ENCODE measurements around the gene STKLD1.

STKLD1 gene

GRCh38 chr9:133366435-133366834 lies 9.7 kb upstream of the STKLD1 start:
- TF ChIP-seq CTCF (conservative IDR thresholded peaks at IDR 0.05; ENCODE audit: low read length), result no peak
- H3K4me3 ChIP-seq (ENCODE audit: low read length), result no peak overlapping the region
- no peak for DNase-seq (ENCODE audit: low read depth)

GRCh38 chr9:133367221-133367620 lies 8.9 kb upstream of the STKLD1 start:
- no peak for TF ChIP-seq CTCF (conservative IDR thresholded peaks at IDR 0.05; ENCODE audit: low read length)
- H3K4me3 ChIP-seq (ENCODE audit: low read length), result no peak overlapping the region
- DNase-seq (ENCODE audit: low read depth), result no peak

DNA sequence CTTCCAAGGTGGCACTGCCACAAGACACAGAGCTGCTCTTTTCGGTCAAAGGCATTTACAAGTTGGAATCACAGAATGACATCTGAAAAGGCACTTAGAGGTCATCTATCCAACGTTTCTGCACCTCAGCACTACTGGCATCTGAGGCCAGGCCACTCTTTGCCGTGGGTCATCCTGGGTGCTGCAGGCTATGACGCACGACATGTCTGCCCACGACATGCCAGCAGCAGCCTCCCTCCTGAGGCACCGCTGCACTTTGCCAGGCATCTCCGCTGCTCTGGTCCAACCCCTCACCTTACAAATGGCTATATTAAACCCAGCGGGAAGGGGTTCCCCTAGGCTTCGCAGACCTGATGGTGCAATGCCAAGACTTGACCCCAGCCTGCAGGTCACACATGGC lies 8.4 kb upstream of the STKLD1 start:
- H3K4me3 ChIP-seq (ENCODE audit: low read length), result no peak overlapping the region
- no peak for DNase-seq (ENCODE audit: low read depth)
- no peak for TF ChIP-seq CTCF (conservative IDR thresholded peaks at IDR 0.05; ENCODE audit: low read length)

GRCh38 chr9:133368249-133368881 lies 7.8 kb upstream of the STKLD1 start:
- no peak for DNase-seq (ENCODE audit: low read depth)
- TF ChIP-seq CTCF (conservative IDR thresholded peaks at IDR 0.05; ENCODE audit: low read length), result no peak
- no peak overlapping the region for H3K4me3 ChIP-seq (ENCODE audit: low read length)

GRCh38 chr9:133369422-133369821 lies 6.7 kb upstream of the STKLD1 start:
- no peak overlapping the region for H3K4me3 ChIP-seq (ENCODE audit: low read length)
- DNase-seq (ENCODE audit: low read depth), result no peak
- TF ChIP-seq CTCF (conservative IDR thresholded peaks at IDR 0.05; ENCODE audit: low read length), result no peak

GRCh38 chr9:133369933-133370332 lies 6.2 kb upstream of the STKLD1 start:
- TF ChIP-seq CTCF (conservative IDR thresholded peaks at IDR 0.05; ENCODE audit: low read length), result no peak
- no peak for DNase-seq (ENCODE audit: low read depth)
- H3K4me3 ChIP-seq (ENCODE audit: low read length), result no peak overlapping the region

GRCh38 chr9:133370685-133371084 lies 5.5 kb upstream of the STKLD1 start:
- DNase-seq (ENCODE audit: low read depth), result no peak
- no peak overlapping the region for H3K4me3 ChIP-seq (ENCODE audit: low read length)
- no peak for TF ChIP-seq CTCF (conservative IDR thresholded peaks at IDR 0.05; ENCODE audit: low read length)

All from AG10803 (cell line).